Keratinocyte (primary cell): ENCODE data around the gene TLR9.

Experiments
- CTCF ChIP-seq, 3 experiments: IDR thresholded peaks in 1 of 3; conservative IDR thresholded peaks in 1 of 3; optimal IDR thresholded peaks in 1 of 3; 2 replicates in 2 of 3; 3 replicates in 1 of 3; pipeline versions ENCODE3 to v1.5.1; 2011; ENCODE audit warnings: low read length in 3 of 3, mild to moderate bottlenecking in 3 of 3, moderate library complexity in 2 of 3, control low read depth in 1 of 3, inconsistent platforms in 1 of 3; ENCODE audit not compliant: insufficient read depth in 2 of 3; ENCODE audit errors: extremely low read depth in 1 of 3
- EZH2 ChIP-seq: IDR thresholded peaks from one replicate; pipeline ENCODE4 v1.6.1; 2012; ENCODE audit warnings: inconsistent platforms, mild to moderate bottlenecking, low read length, moderate library complexity

- TF ChIP-seq EZH2 (no peak), CTCF (optimal IDR thresholded peaks at IDR 0.05 in 1 of 3, IDR thresholded peaks at IDR 0.05 in 1 of 3, conservative IDR thresholded peaks at IDR 0.05 in 1 of 3; ENCODE audit: extremely low read depth in 1 of 3, insufficient read depth in 2 of 3, low read length in 3 of 3) (no peak)
Observed at GRCh38 chr3:52205727-52206372, 19.6 kb downstream of the TLR9 start.
